Activated T-cell treated with anti-CD3 and anti-CD28 coated beads for 4 hours (primary cell): ENCODE measurements around the gene BOD1.
A peak's percentile ranks its signal among the peaks of the same experiment; 100 is the strongest.

Experiments
- DNase-seq: peaks from one replicate; pipeline ENCODE4 v3.0.0-alpha.2; 2020

Gene BOD1

DNA sequence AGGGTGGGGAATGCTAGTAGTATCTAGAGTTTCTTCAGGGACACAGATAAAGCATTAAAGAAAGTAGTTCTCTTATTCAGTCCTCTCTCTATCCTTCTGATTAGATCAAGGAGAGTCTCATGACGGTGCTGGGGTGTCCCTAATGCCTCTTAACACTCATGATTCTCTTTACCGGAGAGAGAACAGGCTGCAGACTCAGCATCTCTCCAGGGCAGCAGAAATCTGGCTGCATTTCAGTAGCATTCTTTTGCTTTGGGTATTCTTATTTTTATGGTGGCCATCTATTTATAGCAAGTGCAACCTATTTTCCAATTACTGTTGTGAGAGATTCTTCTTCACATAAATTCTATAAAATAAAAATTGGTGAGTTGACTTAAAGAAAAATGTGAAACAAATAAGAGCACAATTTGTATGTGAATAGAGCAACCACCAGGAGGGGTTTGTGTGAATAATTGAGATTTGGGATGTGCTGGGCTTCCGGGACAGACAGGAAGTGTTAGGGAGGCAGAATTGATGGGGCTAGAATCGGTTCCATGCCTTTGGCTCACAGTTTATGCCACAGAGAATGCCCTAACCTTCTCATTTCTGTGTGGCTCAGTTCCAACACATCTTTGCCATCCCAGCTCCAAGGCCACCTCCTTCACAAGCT is 23.8 kb upstream of the BOD1 start:
- DNase-seq = no peak

DNA sequence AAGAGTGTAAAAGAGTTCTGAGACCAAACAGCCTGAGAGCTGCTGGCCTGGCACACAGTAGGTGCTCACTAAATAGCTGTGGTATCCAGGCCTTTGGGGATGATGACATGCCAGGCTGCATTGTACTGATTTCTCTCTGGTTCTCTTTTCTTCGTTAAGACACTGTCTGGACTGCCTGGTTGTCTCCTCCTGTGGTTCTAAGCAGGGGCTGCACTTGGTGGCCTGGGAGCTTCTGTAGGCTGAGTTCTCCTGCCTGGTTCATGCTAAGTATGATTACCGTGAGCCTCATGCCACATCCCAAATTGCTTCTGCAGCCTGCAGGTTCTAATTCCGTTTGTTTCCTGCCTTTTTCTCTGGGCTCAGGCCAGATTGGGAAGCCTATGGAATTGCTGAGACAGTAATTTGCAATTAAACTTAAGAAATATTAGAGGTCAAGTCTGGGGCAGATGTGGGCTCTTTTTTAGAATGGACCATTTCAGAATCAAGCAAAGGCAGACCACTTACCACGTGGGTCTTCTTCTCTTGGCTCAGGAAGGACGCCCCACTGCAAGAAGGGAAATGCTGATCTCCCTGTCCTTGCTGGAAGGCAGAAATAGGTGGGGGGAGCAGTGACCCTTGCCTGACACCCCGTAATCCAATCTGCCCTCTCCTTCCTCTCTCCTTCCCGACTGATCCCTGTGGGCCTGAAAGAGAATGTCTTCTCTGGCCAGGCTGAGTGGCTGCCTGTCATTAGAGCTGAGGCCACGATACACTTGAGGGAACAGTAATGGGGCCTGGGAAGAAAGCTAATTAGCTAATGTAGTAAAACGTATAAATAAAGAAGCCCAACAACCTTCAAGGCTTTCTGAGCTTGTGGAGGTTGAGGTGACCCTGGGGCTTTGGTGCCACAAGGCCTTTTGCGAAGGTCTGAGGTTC is 21.9 kb upstream of the BOD1 start:
- no peak for DNase-seq

DNA sequence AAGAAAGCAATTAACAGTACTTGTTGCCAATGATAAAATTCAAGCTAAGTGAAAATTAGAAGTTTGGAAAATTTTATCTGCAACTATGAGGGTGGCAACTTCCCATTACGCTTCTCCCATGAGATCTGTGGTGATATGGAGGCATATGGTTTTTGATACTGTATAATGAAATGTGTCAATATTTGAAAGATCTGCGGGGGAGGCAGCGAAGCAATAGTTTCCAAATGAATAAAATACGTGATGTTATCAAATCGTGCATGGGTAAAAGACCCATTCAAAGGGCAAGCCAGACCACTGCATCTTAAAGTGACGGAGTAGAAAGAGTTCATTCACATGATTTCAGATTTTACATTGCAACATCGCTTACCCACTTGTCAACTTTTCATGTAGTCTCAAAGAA is 20.9 kb upstream of the BOD1 start:
- no peak for DNase-seq

DNA sequence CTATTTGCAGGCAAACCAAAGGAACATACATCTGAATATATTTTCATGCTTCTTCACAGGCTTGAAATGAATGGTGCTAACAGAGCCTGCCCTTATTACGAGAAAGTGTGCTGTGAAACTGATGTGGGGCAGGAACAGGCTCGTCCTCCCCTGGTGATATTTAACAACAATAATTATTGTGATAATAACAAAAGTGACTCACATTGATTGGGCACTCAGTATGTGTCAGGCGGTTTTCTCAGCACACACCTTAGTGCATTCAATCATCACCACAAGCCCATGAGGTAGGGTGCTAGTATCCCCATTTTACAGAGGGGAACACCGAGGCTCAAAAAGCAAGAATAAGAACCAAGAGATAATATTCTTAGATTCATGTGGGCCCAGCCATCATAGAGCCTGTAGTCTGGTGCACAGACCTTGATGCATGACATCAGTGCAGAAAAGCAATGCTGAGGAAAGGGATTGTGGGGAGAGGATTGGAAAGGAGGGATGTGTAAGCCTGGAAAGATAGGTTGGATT is 18.1 kb upstream of the BOD1 start:
- DNase-seq = no peak

DNA sequence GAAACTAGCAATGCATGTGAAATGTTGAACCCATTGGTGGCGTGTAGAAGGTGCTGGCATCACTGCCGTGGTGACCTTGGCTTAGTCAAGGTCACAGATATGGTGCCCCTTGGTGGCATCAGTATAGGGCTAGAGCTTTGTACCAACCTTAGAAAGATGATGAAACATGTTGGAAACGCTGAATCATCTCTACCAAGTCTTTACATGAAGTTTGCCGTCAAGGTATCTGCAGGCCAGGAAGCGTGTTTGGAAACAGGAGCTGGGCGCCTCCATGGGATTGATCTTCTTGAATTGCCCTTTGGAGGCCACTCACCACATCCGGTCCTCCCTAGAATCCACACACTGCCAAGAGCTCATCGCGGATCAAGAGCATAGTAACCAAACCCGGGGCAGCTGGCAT is 16.9 kb upstream of the BOD1 start:
- no peak for DNase-seq

DNA sequence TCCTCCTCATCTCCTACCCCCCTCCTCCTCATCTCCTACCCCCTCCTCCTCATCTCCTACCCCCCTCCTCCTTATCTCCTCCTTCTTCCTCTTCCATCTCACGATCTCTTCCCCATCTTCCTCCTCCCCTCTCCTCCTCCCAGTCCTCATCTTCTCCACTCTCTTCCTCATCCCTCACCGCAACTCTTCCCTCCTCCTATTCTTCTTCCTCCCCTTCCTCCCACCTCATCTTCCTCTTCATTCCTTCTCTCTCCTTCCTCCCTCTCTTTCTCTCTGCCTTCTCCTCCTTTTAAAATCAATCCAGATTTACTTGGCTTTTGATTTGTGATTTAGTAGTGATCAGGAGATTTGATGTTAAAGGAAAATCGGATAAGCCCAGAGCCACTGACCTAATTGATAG is 15.0 kb upstream of the BOD1 start:
- DNase-seq = no peak

DNA sequence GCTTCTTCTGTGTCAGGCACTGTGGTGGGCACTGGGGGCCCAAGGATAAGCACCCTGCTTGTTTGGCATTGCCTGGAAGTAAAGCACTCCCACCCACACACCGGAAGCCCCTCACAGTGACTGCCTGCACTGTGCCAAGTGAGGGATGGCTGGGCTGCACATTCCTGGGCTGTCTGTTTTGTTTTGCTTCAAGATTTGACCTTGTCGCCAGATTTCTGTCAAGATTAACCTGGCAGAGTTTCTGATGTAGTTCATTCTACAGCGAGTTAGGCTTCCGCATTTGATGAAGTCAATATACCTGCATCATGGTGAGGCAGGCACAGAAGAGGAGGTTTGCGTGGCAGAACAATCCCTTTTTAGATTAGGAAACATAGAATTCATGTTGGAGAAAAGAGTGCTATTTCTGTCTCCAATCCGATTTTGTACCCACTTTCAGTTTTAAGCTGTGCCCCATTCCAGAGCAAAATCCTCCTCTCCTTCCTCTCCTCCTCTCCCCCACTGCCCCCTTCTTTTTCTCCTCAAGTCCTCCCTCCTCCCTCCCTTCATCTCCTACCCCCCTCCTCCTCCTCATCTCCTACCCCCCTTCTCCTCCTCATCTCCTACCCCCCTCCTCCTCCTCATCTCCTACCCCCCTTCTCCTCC is 14.4 kb upstream of the BOD1 start:
- no peak for DNase-seq

DNA sequence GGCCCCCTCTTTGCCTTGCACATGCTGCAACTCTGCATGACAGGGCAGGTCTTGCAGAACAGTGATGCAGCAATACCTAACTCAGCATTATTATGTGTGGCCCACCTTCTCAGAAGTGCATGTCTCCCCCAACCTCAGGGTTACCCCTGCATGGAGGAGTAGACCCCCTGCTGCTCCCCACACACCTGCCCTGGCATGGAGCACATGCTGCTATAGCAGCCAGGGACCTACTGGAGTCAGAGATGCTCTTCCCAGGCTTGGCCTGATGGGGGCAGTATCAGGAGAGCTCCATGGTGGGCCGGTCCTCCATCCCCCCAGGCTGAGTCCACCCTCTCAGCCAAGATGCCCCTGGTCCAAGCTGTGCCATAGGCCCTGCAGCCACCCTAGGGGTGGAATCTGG is 13.2 kb upstream of the BOD1 start:
- no peak for DNase-seq

DNA sequence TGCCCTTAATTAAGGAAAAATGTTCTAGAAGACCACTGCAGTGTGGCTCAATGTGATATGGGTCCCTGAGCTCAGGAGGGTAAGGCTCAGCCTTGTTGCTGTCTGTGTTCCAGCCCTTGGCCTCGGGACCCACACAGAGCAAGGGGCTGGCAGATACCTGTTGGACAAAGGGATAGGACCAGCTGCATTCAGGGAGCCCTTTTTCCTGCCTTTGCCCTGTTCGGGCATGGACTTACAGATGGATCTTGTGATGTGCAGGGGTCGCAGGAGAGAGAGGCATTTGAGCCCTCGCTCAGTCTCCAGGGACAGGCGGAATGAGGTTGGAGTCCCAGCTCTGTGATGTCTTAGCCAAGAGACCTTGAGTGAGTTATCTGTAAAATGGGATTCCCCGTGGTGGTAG is 12.1 kb upstream of the BOD1 start:
- no peak for DNase-seq

DNA sequence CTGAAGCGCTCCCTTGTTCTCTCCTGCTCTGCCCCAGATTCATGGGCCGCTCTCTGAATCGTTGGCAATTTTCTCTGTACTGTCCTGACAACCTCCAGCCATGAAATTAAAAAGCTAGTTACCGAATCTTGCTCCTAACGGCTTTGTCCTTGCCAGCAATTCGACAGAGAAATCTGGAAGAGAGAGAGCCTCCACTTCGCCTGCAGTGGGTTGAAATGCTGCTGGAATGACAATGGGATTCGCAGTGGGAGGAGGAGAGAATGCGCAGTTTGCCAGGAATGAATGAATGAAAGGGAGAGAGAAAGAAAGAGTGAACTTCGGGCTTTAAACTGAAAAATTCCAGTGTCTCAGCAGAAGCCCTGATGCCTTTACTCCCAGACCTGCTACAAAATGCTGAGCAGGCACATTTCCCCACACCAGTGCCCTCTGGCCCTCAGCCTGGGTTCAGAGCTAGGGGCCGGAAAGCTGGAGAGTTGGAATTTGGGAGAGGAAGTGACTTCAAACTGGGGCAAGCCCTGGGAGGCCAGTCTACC is 11.5 kb upstream of the BOD1 start:
- no peak for DNase-seq

DNA sequence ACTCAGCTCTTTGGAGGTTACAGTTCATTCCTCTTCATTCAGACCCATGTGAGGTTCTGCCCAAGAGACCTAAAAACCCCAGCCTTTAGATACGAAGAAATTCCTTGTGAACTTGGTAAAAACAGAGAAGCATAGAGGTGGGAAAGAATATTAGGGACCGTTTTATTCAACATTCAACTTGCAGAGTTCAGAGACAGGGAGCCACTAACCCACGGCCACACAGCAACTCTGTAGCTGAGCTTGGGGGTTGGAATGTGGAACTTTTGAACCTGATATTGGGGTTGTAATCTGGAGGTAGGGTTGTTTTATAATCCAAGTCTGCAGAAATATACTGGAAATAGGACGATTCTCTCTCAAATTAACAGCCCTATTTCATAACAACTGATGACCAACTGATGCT is 10.8 kb upstream of the BOD1 start:
- DNase-seq = no peak

DNA sequence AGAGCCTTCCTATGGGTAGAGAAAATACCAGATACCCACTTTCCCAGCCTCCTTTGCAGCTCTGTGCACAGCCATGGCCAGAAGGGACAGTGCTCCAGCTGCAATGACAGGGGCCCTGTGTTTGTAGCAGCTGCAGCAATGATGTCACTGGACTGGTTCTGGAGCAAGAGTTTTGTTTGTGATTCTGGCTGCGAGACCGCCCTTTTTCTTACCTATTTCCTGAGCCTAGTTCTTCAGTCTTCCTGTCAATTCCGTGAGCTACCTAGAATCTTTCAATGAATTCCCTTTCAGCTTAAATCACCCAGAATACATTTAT is 10.0 kb upstream of the BOD1 start:
- DNase-seq = no peak

DNA sequence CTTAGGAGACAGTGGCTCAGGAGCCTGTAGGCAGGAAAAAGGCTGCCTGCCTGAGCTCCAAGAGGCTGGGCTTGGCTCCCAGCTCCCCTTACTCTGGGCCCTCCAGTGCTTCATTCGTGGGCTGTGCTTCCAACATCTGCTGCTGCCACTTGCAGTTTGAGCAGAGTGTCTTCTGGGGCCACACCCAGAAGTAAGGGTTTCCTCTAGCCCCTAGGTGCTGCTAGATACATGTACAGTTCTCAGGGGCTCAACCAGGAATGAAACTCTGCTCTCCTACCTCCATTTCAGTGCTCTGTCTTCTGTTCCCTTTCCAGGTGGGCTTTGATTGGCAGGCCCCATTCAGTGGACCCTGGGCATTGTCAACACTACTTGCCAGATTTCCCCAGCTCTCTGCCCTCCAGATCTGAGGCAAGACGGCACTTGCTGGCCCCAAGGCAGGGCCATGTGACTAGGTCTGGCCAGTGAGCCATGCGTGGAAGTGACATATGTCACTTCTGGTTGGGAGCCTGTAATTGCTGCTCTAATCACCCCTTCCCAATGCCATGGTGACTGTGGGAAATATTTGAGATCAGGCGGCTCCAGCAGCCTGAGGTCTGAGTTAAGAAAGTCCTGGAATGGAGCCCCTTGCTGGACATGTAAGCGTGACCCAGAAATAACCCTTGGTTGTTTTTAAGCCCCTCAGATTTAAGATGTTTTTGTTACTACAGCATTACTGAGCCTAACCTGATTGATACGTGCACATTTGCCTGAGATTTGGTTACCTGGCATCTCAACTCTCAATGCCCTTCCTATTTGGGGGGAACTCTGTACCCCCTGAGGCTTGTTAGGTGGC is 9.4 kb upstream of the BOD1 start:
- no peak for DNase-seq

DNA sequence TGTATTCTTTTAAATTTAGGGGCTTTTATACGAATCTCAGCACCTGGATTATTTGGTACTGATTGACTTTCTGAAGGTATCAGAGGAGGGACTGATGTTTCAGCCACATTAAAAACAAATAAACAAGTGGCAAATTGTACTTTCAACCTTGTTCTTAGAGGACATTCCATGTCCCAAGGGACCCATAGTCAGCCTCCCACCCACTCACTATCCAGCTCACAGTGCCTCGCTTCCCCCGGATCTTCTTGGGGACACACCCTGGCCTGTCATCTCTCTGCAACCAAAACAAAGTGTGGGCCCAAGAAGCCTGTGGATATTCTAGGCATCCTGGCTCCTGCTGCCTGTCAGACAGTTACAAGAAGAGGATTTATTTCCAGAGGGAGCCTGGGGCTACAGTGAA is 8.8 kb upstream of the BOD1 start:
- no peak for DNase-seq

DNA sequence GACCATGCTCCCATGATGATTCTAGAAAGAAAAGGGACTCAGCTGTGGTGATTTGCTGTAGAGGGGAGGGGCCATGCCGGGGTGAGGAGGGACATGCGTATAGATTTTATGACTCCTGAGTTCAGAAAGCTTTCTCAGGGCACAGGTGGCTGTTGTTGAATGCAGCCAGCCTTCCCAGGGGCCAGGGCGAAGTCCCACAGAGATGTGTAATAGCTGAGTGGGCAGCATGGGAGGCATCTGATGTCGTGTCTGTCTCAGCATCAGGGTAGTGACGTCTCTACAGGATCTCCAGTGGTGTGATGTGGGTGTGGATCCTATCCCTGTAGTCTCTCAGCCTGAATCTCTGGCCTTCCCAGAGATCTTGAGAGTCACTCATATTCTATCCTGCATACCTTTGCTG is 7.8 kb upstream of the BOD1 start:
- no peak for DNase-seq

DNA sequence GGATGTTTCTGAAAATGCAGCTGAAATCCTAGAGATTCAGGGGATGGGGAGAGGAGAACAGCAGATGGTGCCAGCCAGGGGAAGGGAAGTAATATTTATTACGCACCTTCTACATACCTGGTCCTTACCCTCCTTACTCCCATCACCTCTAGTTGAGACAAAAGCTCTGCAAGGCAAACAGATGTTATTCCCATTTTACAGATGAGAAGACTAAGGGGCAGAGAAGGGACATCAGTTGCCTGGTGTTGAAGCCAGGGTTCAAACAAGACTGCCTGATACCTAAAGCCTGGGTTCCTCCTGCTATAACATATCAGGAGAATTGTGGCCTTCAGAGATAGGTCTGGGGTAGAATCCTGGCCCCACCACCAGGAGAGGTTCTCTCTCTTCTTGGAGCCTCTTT is 7.3 kb upstream of the BOD1 start:
- DNase-seq = no peak

DNA sequence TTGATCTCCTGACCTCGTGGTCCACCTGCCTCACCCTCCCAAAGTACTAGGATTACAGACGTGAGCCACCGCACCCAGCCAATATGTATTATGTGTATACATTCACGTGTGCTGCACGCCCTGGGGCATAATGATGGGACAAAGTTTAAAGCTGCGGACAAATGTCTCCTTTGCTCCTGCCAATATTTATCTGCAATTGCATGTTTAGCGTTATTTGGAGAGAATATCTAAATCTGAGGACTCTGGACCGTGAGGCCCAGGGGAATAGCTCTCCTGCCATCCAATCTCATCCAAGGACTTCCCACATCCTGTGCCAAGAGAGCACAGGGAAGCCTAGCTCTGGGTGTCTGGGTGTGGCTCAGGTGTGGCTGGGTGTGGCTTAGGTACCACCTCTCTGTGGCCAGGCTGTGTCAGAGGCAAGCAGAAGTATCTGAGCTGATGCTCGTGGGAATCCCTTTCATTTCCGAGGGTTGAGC is 6.9 kb upstream of the BOD1 start:
- DNase-seq = no peak

DNA sequence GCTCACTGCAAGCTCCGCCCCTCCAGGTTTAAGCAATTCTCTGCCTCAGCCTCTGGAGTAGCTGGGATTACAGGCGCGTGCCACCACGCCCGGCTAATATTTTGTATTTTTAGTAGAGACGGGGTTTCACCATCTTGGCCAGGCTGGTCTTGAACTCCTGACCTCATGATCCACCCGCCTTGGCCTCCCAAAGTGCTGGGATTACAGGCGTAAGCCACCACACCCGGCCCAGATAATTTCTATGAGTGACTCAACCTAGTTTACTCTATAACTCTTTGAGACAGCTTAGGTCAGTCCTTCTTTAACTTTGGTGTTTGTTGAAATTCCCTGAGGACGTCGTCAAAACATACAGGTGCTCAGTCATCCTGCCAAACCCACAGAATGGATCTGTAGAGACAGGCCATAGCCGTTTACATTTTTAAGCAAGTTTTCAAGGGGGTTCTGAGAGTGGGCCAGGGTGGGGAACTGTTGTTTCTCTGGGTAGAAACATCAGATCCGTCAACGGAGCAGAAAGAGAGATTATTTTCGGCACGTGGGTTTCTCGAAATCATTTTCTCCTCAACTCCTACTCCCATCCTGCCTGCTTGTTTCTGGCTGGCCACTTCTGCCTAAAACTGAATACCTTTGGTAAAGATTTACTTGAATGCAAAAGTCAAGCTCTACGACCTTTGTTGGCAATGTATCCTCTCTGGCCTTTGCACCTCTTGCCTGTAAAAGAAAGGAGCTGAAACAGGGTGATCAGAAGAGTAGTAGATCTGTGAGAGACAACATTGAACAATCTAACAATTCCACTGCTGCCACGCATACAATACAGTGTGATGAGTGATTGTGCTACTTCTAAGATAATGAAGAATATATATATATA is 6.0 kb upstream of the BOD1 start:
- no peak for DNase-seq

DNA sequence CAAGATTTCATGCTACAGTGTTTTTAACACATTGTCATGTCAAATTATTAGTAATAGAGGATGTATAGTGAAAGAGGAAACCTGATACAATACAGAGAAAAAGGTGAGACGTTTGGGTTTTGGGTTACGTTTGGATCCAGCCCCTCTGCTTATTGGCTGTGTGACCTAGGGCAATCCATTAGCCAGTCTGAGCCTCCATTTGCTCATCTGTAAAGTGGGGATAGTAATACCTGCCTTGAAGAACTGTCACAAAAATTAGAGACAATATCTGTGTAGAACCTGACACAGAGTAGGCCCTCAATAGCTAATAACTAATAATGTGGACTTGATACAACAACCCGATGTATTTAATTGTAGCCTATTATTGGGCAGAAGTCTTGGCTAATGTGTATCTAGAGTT is 4.3 kb upstream of the BOD1 start:
- no peak for DNase-seq

DNA sequence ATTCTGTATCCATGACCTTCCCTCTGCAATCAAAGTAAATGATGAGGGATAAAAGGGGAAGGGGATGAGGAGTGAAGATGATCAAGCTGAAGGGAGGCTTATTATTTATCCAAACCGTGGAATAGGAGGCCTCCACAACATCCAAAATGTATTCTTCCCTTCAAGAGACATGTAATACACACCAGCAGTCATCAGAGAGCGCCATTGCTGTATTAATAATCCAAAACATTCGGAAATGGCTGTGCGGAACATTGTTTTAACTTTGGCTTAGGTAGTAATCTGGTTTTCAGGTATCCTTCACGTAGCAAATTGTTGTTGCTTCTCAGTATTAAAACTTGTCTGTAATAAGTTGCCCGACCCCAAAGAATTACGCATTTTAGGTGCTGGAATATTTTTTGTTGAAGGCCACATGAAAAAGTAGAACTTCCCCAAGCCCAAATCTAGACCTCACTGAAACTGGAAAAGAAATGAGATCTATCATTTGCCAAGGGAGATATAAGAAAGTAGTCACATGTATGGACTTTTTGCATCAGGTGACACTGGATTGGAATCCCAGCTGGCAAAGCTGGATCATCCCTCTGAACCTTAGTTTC is 2.6 kb upstream of the BOD1 start:
- DNase-seq = peak; percentile 38

DNA sequence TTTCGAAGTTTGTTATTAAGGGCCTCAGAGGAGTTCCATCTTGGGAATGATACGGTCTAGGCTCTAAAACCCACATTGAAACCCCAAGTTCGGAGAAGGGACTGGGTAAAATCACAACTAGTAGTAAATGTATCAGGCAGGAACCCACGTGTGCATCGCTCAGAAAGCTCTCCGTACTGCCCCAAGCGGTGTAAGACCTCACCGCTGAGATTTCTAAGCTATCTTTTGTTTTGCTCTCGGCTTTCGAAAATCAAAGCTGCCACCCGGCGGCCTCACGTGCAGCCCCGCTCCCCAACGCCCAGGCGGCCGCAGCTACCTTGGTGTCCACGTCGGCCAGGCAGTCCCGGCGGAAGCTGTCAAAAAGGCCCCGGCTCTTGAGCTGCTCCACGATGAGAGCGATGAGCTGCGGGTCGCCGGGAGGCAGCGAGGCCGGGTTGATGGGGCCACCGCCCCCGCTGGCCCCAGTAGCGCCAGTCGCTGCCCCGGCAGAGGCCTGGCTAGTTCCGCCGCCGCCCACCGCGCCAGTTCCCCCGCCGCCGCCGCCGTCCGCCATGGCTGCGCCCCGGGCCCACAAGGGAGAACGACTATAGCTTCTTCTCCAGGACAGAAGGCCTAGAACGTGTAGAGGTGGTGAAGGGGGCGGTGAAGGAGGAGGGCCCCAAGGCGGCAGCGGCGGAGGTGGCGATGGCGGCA is 420 bp downstream of the BOD1 start:
- DNase-seq = peak; percentile 55
